GM12874 (cell line): ENCODE measurements around the gene PPP1R37.

Source experiments
- CTCF ChIP-seq: IDR thresholded peaks from 2 replicates; pipeline ENCODE4 v1.5.1; 2011; ENCODE audit warnings: low read depth, mild to moderate bottlenecking, control low read depth, low read length, moderate library complexity; ENCODE audit not compliant: insufficient read depth

Gene PPP1R37

DNA sequence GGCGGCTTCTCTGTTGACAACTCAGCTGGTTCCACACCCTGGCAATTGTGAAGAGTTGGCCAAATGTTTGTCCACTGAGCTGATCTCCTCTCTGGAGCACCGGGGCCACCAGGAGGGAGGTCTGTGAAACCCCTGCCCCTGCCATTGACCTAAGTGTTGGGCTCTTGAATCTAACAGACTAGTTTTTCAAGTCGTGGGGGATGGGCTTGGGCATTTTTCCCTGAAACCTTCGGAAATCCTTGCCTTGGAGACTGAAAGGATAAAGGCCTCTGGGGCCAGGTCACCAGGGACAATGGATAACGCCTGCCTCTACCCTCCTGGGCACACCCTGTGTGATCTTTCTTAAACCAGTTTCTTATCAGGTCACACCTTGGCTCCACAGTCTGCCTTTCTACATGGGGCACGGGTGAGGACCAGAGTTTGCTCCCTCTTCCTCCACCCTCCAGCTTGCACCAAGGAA lies 13.0 kb upstream of the PPP1R37 start:
- no peak for TF ChIP-seq CTCF

DNA sequence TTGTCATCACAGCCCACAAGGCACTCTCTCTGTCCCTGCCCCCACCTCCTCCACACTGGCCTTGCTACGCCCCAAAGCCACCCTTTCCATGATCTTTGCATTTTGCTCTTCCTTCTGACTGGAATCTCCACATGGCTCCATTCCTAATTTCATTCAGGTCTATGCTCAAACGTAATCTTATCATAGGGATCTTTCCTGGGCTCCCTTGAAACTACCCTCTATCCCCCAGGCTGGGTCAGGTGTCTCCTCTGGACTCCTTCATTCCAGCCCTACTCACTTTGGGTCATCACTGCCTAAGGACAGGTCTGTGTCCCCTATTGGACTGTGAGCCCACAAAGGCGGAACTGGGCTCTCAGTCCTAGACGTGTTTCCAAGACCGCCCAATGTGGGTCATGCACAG lies 10.8 kb upstream of the PPP1R37 start:
- no peak for TF ChIP-seq CTCF

- TF ChIP-seq CTCF, result no peak
These were observed 6.5 kb upstream of the PPP1R37 start for GRCh38 chr19:45086480-45086879.

GRCh38 chr19:45087531-45087930 lies 5.4 kb upstream of the PPP1R37 start:
- no peak for TF ChIP-seq CTCF

GRCh38 chr19:45090034-45090433 lies 2.9 kb upstream of the PPP1R37 start:
- TF ChIP-seq CTCF, result no peak

GRCh38 chr19:45090606-45091005 lies 2.4 kb upstream of the PPP1R37 start:
- TF ChIP-seq CTCF, result no peak

DNA sequence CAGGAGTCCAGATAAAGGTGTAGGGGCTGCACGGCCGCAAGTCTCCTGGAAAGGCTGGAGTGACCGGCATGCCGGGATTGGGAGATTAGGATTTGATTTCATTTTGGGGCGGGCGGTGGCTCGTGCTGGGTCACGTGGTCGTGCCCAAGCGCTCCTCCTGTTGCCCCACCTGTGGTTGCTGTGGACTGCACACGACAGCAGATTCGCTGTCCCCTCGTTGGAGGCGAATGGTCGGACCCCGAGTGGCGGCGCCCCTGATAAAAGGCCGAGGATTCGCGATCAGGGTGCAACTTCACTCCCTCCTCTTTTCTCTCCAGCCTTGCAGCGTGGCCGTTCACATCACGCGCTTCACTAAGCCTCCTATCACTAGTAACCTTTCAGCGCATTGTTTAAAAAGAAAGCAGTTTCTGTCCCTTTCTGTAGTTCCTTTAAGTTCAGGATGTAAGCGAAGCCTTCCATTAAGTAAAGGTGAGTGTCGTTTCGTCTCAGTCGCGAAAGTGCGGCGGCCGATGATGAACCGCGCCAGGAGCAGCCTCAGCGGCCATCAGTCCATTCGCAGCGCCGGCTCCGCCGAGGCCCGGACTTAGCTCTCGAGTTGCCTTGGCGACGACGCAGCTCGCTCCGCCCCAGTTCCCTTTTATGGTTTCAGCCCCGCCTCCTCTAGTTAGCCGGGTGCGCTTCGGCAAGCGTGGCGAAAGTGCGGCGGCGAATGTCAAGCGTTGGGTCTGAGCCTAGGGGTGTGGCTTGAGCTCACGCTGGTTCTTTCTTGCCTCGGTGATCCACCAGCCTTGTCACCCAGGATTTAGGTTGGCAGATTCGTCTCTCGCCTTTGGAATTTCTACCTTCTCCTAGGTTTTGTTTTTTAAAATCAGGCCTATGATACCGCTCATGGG lies 1.7 kb upstream of the PPP1R37 start:
- TF ChIP-seq CTCF, result no peak
